ENCODE results near the gene TRPM3.
"Not testable (repeated sequence)": the region's sequence is repeated elsewhere in the genome, so short reads cannot be mapped to it uniquely, and the experiment has no call there.

GRCh38 chr9:70966380-70966779 is 155.0 kb downstream of the TRPM3 start:
- TF ChIP-seq CTCF (IDR thresholded peaks at IDR 0.05); SIN3A (IDR thresholded peaks at IDR 0.05; ENCODE audit: borderline replicate concordance, insufficient read depth, low read depth, low read length); REST (IDR thresholded peaks at IDR 0.05; ENCODE audit: insufficient read depth in 1 of 2, low read depth in 2 of 2, low read length in 1 of 2): not testable (repeated sequence)

Measured in Panc1 (cell line).